HG03280 (cell line): ENCODE measurements around the gene CAMK4.

Experiments
- ATAC-seq: cut with Tn5 transposase; IDR thresholded peaks from one replicate; pipeline ENCODE4 v1.9.1; 2021; ENCODE audit warnings: mild to moderate bottlenecking, moderate library complexity; ENCODE audit not compliant: unreplicated experiment

Gene CAMK4

GRCh38 chr5:111229221-111229835 lies 5.1 kb downstream of the CAMK4 start:
- no peak for ATAC-seq

GRCh38 chr5:111229871-111230810 lies 6.0 kb downstream of the CAMK4 start:
- ATAC-seq: no peak

GRCh38 chr5:111231119-111231518 lies 6.9 kb downstream of the CAMK4 start:
- ATAC-seq: no peak

GRCh38 chr5:111232311-111233051 lies 8.3 kb downstream of the CAMK4 start:
- ATAC-seq: no peak

- no peak for ATAC-seq
Measured at GRCh38 chr5:111233052-111233374, 8.8 kb downstream of the CAMK4 start.

GRCh38 chr5:111234125-111234524 lies 9.9 kb downstream of the CAMK4 start:
- no peak for ATAC-seq

- ATAC-seq: no peak
Measured at GRCh38 chr5:111235635-111236034, 11.5 kb downstream of the CAMK4 start.

GRCh38 chr5:111236348-111236747 lies 12.2 kb downstream of the CAMK4 start:
- no peak for ATAC-seq

- ATAC-seq: no peak
Measured at GRCh38 chr5:111236995-111237394, 12.8 kb downstream of the CAMK4 start.

- ATAC-seq: no peak
Measured at GRCh38 chr5:111237470-111237869, 13.3 kb downstream of the CAMK4 start.

GRCh38 chr5:111238431-111239225 lies 14.4 kb downstream of the CAMK4 start:
- no peak for ATAC-seq

GRCh38 chr5:111241696-111242095 lies 17.5 kb downstream of the CAMK4 start:
- no peak for ATAC-seq

GRCh38 chr5:111242606-111243005 lies 18.4 kb downstream of the CAMK4 start:
- ATAC-seq: no peak

GRCh38 chr5:111243318-111243717 lies 19.1 kb downstream of the CAMK4 start:
- ATAC-seq: no peak

- ATAC-seq: no peak
Measured at GRCh38 chr5:111245654-111246053, 21.5 kb downstream of the CAMK4 start.

- no peak for ATAC-seq
Measured at GRCh38 chr5:111246459-111246858, 22.3 kb downstream of the CAMK4 start.

- ATAC-seq: no peak
Measured at GRCh38 chr5:111248571-111248970, 24.4 kb downstream of the CAMK4 start.

- no peak for ATAC-seq
Measured at GRCh38 chr5:111251921-111252320, 27.7 kb downstream of the CAMK4 start.

GRCh38 chr5:111252799-111253545 lies 28.8 kb downstream of the CAMK4 start:
- peak; percentile 78 for ATAC-seq

GRCh38 chr5:111254613-111255012 lies 30.4 kb downstream of the CAMK4 start:
- peak; percentile 65 for ATAC-seq
